ENCODE measurements around the gene MCF2L.

DNA sequence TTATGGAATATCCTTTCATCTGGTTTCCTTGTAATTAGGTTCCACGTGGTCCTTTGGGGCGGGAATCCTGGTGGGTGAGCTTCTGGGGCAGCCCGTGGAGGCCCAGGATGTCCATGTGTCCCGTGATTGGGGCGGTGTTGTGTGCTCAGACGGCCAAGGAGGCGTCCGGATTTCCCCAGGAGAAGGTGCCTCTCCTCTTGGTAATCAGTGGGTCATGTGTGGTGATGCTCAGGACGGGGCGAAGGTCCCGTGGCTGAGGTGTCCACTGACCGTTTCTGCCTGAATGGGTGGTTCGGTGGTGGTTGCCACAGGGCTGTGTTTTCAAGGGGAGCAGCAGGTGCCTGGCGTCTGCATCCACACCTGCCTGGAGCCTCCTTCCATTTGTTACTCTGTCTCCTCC, 84.4 kb downstream of the MCF2L start:
- TF ChIP-seq, protein P1, sequence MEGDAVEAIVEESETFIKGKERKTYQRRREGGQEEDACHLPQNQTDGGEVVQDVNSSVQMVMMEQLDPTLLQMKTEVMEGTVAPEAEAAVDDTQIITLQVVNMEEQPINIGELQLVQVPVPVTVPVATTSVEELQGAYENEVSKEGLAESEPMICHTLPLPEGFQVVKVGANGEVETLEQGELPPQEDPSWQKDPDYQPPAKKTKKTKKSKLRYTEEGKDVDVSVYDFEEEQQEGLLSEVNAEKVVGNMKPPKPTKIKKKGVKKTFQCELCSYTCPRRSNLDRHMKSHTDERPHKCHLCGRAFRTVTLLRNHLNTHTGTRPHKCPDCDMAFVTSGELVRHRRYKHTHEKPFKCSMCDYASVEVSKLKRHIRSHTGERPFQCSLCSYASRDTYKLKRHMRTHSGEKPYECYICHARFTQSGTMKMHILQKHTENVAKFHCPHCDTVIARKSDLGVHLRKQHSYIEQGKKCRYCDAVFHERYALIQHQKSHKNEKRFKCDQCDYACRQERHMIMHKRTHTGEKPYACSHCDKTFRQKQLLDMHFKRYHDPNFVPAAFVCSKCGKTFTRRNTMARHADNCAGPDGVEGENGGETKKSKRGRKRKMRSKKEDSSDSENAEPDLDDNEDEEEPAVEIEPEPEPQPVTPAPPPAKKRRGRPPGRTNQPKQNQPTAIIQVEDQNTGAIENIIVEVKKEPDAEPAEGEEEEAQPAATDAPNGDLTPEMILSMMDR (conservative IDR thresholded peaks at IDR 0.05; ENCODE audit: low read length) = no peak
- no peak for TF ChIP-seq EZH2phosphoT487 (IDR thresholded peaks at IDR 0.05; ENCODE audit: borderline replicate concordance, low read depth, low read length)

All from OCI-LY7 (cell line).